Body of pancreas (tissue), 4 donors: ENCODE results near the gene CBX6.

ENCODE experiments used
- POLR2A ChIP-seq, 3 donors: fragments of 450-650 bp; IDR thresholded peaks; one replicate each; pipeline ENCODE4 v1.6.1; 2016; ENCODE audit warnings: antibody characterized with exemption in 3 of 3, mild to moderate bottlenecking in 2 of 3
- TF ChIP-seq, protein P1 (sequence below), 7 experiments: fragments of 450-650 bp in 4 of 7; fragments of 200-600 bp in 3 of 7; sonication (generic) in 3 of 7; IDR thresholded peaks; one replicate each; pipeline ENCODE4 v1.5.1; 2016 to 2019; ENCODE audit warnings: antibody characterized with exemption in 7 of 7

DNA sequence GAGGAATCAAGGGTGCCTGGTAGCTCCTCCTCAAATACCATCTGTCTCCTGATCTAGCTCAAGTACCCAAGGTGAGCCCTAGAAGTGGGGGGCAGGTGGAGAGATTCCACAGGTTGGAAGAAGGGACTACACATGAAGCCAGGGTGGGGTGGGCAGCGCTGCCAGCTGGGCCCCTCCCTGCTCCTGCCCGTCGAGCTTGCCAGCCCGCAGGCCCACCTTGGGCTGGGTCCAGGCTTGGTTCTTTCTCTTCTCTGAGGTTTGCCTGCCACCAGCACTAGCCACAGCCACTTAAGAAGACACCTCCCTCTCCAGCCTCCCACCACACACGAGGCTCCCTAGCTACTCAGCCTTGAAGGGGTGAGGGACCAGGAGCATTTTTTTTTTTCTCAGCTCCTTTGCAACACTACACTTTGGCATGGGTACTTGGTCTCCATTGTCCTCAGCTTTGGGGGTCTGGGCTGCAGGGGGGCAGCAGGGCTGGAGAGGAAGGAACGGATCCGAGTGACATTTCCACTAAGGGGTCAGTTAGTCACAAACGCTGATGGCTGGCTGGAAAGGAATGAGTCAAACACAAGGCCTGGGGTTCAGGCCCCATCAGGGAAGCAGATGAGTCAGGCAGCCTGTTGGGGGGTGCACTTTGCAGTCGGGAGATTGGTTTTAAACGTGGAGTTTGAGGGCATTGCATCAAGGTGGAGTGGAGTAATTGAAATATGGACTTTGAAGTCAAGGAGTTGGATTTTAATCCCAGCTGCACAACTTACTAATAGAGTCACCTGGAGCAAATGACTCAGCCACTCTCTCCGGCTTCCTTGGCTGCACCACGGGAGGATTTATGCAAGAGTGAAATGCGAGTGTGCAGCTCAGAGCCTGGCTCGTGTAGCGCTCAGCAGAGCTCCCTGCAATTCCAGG lies 20.8 kb downstream of the CBX6 start:
- TF ChIP-seq, protein P1, sequence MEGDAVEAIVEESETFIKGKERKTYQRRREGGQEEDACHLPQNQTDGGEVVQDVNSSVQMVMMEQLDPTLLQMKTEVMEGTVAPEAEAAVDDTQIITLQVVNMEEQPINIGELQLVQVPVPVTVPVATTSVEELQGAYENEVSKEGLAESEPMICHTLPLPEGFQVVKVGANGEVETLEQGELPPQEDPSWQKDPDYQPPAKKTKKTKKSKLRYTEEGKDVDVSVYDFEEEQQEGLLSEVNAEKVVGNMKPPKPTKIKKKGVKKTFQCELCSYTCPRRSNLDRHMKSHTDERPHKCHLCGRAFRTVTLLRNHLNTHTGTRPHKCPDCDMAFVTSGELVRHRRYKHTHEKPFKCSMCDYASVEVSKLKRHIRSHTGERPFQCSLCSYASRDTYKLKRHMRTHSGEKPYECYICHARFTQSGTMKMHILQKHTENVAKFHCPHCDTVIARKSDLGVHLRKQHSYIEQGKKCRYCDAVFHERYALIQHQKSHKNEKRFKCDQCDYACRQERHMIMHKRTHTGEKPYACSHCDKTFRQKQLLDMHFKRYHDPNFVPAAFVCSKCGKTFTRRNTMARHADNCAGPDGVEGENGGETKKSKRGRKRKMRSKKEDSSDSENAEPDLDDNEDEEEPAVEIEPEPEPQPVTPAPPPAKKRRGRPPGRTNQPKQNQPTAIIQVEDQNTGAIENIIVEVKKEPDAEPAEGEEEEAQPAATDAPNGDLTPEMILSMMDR (IDR thresholded peaks at IDR 0.05) = no peak
- no peak for TF ChIP-seq POLR2A (IDR thresholded peaks at IDR 0.05)
